GM19467 (cell line): Measurements from ENCODE around the gene SLC66A2.

Experiments used
- ATAC-seq: cut with Tn5 transposase; IDR thresholded peaks from one replicate; pipeline ENCODE4 v1.9.1; 2021; ENCODE audit warnings: mild to moderate bottlenecking, moderate library complexity; ENCODE audit not compliant: unreplicated experiment

Gene SLC66A2

GRCh38 chr18:79921984-79922965 lies 29.2 kb downstream of the SLC66A2 start:
- no peak for ATAC-seq

- no peak for ATAC-seq
These were observed 32.4 kb downstream of the SLC66A2 start for GRCh38 chr18:79919089-79919488.

- no peak for ATAC-seq
These were observed 32.8 kb downstream of the SLC66A2 start for GRCh38 chr18:79918615-79919011.

- ATAC-seq, result no peak
These were observed 33.4 kb downstream of the SLC66A2 start for GRCh38 chr18:79917853-79918614.

- ATAC-seq, result no peak
These were observed 34.1 kb downstream of the SLC66A2 start for GRCh38 chr18:79917169-79917852.

GRCh38 chr18:79916546-79917168 lies 34.8 kb downstream of the SLC66A2 start:
- ATAC-seq, result no peak

- ATAC-seq, result no peak
These were observed 35.3 kb downstream of the SLC66A2 start for GRCh38 chr18:79916128-79916494.

GRCh38 chr18:79915161-79916127 lies 36.0 kb downstream of the SLC66A2 start:
- no peak for ATAC-seq

- no peak for ATAC-seq
These were observed 36.8 kb downstream of the SLC66A2 start for GRCh38 chr18:79914614-79915160.

GRCh38 chr18:79912994-79913831 lies 38.2 kb downstream of the SLC66A2 start:
- ATAC-seq, result no peak

GRCh38 chr18:79912409-79912991 lies 39.0 kb downstream of the SLC66A2 start:
- no peak for ATAC-seq

- no peak for ATAC-seq
These were observed 39.8 kb downstream of the SLC66A2 start for GRCh38 chr18:79911344-79912270.

GRCh38 chr18:79910563-79911343 lies 40.7 kb downstream of the SLC66A2 start:
- no peak for ATAC-seq

- no peak for ATAC-seq
These were observed 44.7 kb downstream of the SLC66A2 start for GRCh38 chr18:79906706-79907105.

GRCh38 chr18:79905993-79906392 lies 45.5 kb downstream of the SLC66A2 start:
- no peak for ATAC-seq

GRCh38 chr18:79905389-79905911 lies 46.0 kb downstream of the SLC66A2 start:
- no peak for ATAC-seq
